ENCODE data around the gene FKRP.
"Not testable (repeated sequence)": the region's sequence is repeated elsewhere in the genome, so short reads cannot be mapped to it uniquely, and the experiment has no call there.

FKRP gene

DNA sequence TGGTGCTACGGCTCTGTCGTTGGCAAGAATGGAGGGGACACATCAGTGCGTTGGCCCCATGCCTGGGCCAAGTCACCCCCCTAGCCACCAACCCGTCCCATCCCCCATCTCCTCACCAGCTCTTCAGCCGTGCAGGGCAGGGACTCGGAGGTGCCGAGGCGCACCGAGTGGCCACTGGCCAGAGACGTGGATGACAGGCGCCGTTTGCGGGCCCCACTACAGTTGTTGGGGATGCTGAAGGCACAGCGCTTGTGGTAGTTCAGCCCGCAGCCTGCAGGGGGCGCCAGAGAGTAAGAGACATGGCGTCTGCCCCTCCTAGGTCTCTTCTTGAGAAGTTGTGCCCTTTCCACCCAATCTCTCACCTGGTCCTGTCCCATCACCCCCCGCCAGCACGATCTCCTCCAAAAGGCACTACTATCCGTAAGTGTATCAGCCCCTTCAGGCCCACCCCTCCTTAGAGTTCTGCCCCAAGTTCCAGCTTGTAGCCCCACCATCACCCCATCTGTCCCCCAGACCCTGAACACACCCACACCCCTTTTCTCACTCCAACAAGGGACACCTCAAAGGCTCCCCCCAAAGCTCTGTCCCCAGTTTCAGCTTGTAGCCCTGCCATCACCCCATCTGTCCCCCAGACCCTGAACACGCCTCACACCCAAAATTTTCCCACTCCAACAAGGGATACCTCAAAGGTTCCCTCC lies 41.3 kb upstream of the FKRP start:
- Histone ChIP-seq H3K27me3 (ENCODE audit: insufficient read depth, low read depth, severe bottlenecking) (no peaks in the 10 kb centered on the region), H3K4me3 (ENCODE audit: low read depth, low read length) (no peak overlapping the region), H3K36me3 (peaks cover 40% of the 10 kb centered on the region), H3K27ac (no peak overlapping the region), H3K9me3 (ENCODE audit: severe bottlenecking) (no peaks in the 10 kb centered on the region)
- TF ChIP-seq, protein P1, sequence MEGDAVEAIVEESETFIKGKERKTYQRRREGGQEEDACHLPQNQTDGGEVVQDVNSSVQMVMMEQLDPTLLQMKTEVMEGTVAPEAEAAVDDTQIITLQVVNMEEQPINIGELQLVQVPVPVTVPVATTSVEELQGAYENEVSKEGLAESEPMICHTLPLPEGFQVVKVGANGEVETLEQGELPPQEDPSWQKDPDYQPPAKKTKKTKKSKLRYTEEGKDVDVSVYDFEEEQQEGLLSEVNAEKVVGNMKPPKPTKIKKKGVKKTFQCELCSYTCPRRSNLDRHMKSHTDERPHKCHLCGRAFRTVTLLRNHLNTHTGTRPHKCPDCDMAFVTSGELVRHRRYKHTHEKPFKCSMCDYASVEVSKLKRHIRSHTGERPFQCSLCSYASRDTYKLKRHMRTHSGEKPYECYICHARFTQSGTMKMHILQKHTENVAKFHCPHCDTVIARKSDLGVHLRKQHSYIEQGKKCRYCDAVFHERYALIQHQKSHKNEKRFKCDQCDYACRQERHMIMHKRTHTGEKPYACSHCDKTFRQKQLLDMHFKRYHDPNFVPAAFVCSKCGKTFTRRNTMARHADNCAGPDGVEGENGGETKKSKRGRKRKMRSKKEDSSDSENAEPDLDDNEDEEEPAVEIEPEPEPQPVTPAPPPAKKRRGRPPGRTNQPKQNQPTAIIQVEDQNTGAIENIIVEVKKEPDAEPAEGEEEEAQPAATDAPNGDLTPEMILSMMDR (IDR thresholded peaks at IDR 0.05; ENCODE audit: low read depth, low read length), result peak; percentile 89
- DNase-seq, result peak; percentile 69

GRCh38 chr19:46710687-46711086 lies 35.2 kb upstream of the FKRP start:
- Histone ChIP-seq H3K27ac (no peak overlapping the region), H3K4me3 (ENCODE audit: low read depth, low read length) (no peak overlapping the region), H3K27me3 (ENCODE audit: insufficient read depth, low read depth, severe bottlenecking) (no peaks in the 10 kb centered on the region), H3K36me3 (peaks cover 14% of the 10 kb centered on the region), H3K9me3 (ENCODE audit: severe bottlenecking) (no peaks in the 10 kb centered on the region)
- TF ChIP-seq, protein P1 (IDR thresholded peaks at IDR 0.05; ENCODE audit: low read depth, low read length), result no peak
- DNase-seq, result no peak

DNA sequence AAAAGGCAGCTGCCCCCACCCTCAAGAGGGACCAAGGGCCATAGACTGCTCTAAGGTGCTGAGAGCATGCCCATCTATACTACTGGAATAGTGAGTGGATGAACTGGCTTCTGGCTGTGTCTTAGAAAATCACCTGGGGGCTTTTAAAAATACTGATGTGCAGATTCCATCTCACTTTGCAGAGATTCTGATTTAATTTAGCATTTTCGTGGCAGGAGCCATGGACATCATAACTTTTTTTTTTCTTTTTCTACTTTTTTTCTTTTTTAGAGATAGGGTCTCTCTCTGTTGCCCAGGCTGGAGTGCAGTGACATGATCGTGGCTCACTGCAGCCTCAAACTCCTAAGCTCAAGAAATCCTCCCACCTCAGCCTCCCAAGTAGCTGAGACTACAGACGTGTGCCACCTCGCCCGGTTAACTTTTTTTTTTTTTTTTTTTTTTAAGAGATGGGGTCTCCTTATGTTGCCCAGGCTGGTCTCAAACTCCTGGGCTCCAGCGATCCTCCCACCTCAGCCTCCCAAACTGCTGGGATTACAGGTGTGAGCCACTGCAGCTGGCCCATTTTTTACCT lies 33.0 kb upstream of the FKRP start:
- H3K27me3 ChIP-seq (ENCODE audit: insufficient read depth, low read depth, severe bottlenecking), result not testable (repeated sequence)

DNA sequence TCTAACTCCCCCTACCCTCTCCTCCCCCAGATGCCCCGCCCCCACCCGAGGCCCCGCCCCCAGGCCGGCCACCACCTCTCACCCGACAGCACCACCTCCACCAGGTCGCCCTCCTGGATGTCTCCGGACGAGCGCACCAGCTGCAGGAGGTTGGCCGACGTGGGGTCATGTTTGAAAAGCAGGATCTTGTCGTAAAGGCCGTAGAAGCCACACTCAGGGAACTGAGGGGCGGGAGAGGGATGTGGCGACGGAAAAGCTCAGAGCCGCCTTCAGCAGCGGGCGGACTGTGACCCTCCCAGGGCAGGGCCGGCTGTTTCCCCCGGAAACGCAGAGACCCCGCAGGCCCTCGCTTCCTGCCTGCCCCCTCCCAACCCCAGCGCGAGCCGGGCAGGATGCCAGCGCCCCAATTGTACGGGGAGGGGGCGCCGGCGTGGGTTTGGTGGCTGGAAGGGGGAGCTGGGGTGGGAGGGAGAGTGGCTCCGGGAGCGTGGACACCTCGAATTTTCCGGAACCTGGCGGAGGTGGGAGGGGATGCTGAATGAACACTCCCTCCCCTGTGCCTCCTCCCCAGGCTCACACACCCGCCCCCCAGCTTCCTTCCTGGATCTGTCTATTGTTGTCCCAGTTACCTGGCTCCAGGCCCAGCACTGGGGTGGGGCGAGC lies 31.9 kb upstream of the FKRP start:
- H3K9me3 ChIP-seq (ENCODE audit: severe bottlenecking), result no peaks in the 10 kb centered on the region
- peaks cover 18% of the 10 kb centered on the region for H3K36me3 ChIP-seq
- TF ChIP-seq, protein P1 (IDR thresholded peaks at IDR 0.05; ENCODE audit: low read depth, low read length), result no peak
- no peak for DNase-seq
- H3K27me3 ChIP-seq (ENCODE audit: insufficient read depth, low read depth, severe bottlenecking), result no peaks in the 10 kb centered on the region
- no peak overlapping the region for H3K4me3 ChIP-seq (ENCODE audit: low read depth, low read length)
- H3K27ac ChIP-seq, result no peak overlapping the region

More for the DNA sequence above, 33.0 kb upstream of the FKRP start:
- not testable (repeated sequence) for H3K27ac ChIP-seq; H3K9me3 ChIP-seq (ENCODE audit: severe bottlenecking); DNase-seq; H3K4me3 ChIP-seq (ENCODE audit: low read depth, low read length)
- H3K36me3 ChIP-seq, result peaks cover 12% of the 10 kb centered on the region

GRCh38 chr19:46714444-46715106 lies 31.3 kb upstream of the FKRP start:
- TF ChIP-seq, protein P1 (IDR thresholded peaks at IDR 0.05; ENCODE audit: low read depth, low read length), result no peak
- H3K9me3 ChIP-seq (ENCODE audit: severe bottlenecking), result no peaks in the 10 kb centered on the region

DNA sequence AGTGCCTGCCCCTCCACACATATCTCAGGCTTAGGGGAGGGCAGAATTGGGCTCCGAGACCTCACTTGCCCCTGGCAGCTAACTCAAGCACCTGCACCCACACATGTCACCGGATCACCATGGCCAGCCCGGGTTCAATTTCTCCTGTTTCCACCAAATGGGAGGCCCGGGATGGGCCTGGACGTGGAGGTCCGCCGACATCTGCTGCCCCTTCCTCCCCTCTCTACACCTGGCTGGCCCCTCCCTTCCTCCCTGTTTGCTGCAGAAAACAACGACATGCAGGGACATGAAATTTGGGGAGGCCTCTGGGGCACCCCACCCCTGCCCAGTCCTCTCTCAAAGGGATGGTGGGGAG lies 30.3 kb upstream of the FKRP start:
- H3K36me3 ChIP-seq, result peaks cover 22% of the 10 kb centered on the region
- H3K4me3 ChIP-seq (ENCODE audit: low read depth, low read length), result peak overlapping the region; percentile 79
- H3K9me3 ChIP-seq (ENCODE audit: severe bottlenecking), result no peaks in the 10 kb centered on the region
- no peak overlapping the region for H3K27ac ChIP-seq
- DNase-seq, result no peak
- no peaks in the 10 kb centered on the region for H3K27me3 ChIP-seq (ENCODE audit: insufficient read depth, low read depth, severe bottlenecking)
- TF ChIP-seq, protein P1 (IDR thresholded peaks at IDR 0.05; ENCODE audit: low read depth, low read length), result no peak

More at GRCh38 chr19:46714444-46715106, 31.3 kb upstream of the FKRP start:
- Histone ChIP-seq H3K4me3 (ENCODE audit: low read depth, low read length) (no peak overlapping the region), H3K27ac (no peak overlapping the region), H3K36me3 (peaks cover 14% of the 10 kb centered on the region), H3K27me3 (ENCODE audit: insufficient read depth, low read depth, severe bottlenecking) (no peaks in the 10 kb centered on the region)
- no peak for DNase-seq

All from WERI-Rb-1 (cell line).